PC-9 (cell line): ENCODE data around the gene CYFIP1. TPM values are rescaled to one million over a fixed set of nuclear protein-coding genes. Genes with fewer than 3 reads are reported as not detected.

Experiments
- BruUV-seq: library from RNA; stranded (reverse); fragments of 400-500 nt; replicated peaks from 2 replicates; lab custom pipeline; 2021; lab: Mats Ljungman, UMichigan
- CTCF ChIA-PET: fragments of 300-600 bp; sonication (Branson Sonifier 250); formaldehyde crosslinking; loops from one replicate; lab custom pipeline; 2022; ENCODE audit warnings: antibody characterized with exemption; lab: Charles Lee
- POLR2A ChIA-PET: fragments of 300-600 bp; sonication (Branson Sonifier 250); formaldehyde crosslinking; loops from one replicate; lab custom pipeline; 2022; ENCODE audit warnings: antibody characterized with exemption; ENCODE audit not compliant: unreplicated experiment; lab: Charles Lee
- DNase-seq, 2 experiments: peaks; one replicate each; pipeline versions ENCODE4 v3.0.0 to v3.0.0-alpha.2; 2015 to 2022; ENCODE audit warnings: mixed read lengths in 1 of 2
- H2AFZ ChIP-seq: fragments of 200-600 bp; sonication (generic); 2 replicates; pipeline ENCODE4 v1.8.1; 2017; ENCODE audit warnings: antibody characterized with exemption
- H3F3A ChIP-seq: fragments of 200-600 bp; sonication (generic); 2 replicates; pipeline ENCODE4 v1.8.1; 2017; ENCODE audit warnings: antibody characterized with exemption, mild to moderate bottlenecking, low read depth; ENCODE audit not compliant: insufficient read depth
- H3K27ac ChIP-seq: fragments of 200-600 bp; sonication (generic); 2 replicates; pipeline ENCODE4 v1.6.1; 2016; ENCODE audit warnings: mixed run types
- H3K27me3 ChIP-seq: fragments of 200-600 bp; sonication (generic); 2 replicates; pipeline ENCODE4 v1.6.1; 2016; ENCODE audit warnings: low read depth, mixed run types; ENCODE audit not compliant: insufficient read depth
- H3K36me3 ChIP-seq: fragments of 200-600 bp; sonication (generic); 2 replicates; pipeline ENCODE4 v1.6.1; 2016; ENCODE audit warnings: low read depth, mixed run types
- H3K4me1 ChIP-seq: fragments of 200-600 bp; sonication (generic); replicated peaks from 2 replicates; pipeline ENCODE4 v1.6.1; 2016; ENCODE audit warnings: mixed run types; ENCODE audit not compliant: insufficient read depth
- H3K4me2 ChIP-seq: fragments of 200-600 bp; sonication (generic); 2 replicates; pipeline ENCODE4 v1.6.1; 2017; ENCODE audit warnings: mixed run types
- H3K4me3 ChIP-seq: fragments of 200-600 bp; sonication (generic); 2 replicates; pipeline ENCODE4 v1.6.1; 2016; ENCODE audit warnings: mixed run types
- H3K79me2 ChIP-seq: fragments of 200-600 bp; sonication (generic); 2 replicates; pipeline ENCODE4 v1.6.1; 2017; ENCODE audit warnings: low read depth, mixed run types
- H3K9me2 ChIP-seq: fragments of 200-600 bp; sonication (generic); 2 replicates; pipeline ENCODE4 v1.8.1; 2017; ENCODE audit warnings: mild to moderate bottlenecking; ENCODE audit not compliant: insufficient read depth
- H3K9me3 ChIP-seq: fragments of 200-600 bp; sonication (generic); 2 replicates; pipeline ENCODE4 v1.8.1; 2016; ENCODE audit warnings: low read depth; ENCODE audit not compliant: insufficient read depth
- H4K20me1 ChIP-seq: fragments of 200-600 bp; sonication (generic); 2 replicates; pipeline ENCODE4 v1.8.1; 2017; ENCODE audit not compliant: insufficient read depth
- EZH2 ChIP-seq: fragments of 200-600 bp; sonication (generic); IDR thresholded peaks from 2 replicates; pipeline ENCODE4 v1.8.0; 2017; ENCODE audit warnings: antibody characterized with exemption, low read depth
- intact Hi-C: fragments of 100-400 bp; cut with micrococcal nuclease; formaldehyde crosslinking; loops from one replicate; pipeline ENCODE4 v1.10.0; 2022; ENCODE audit not compliant: unreplicated experiment
- total RNA-seq: library from RNA; stranded (reverse); gene quantifications from 2 replicates; pipeline ENCODE4 v1.2.3, GENCODE V29; 2021
- TF ChIP-seq, protein P1 (sequence below): fragments of 200-600 bp; sonication (generic); conservative IDR thresholded peaks from 2 replicates; pipeline ENCODE4 v1.6.1; 2017; ENCODE audit warnings: mixed run types, antibody characterized with exemption, mild to moderate bottlenecking, moderate library complexity

CYFIP1 gene
- total RNA-seq, 1 experiment from 2014 or later, result 114 TPM

DNA sequence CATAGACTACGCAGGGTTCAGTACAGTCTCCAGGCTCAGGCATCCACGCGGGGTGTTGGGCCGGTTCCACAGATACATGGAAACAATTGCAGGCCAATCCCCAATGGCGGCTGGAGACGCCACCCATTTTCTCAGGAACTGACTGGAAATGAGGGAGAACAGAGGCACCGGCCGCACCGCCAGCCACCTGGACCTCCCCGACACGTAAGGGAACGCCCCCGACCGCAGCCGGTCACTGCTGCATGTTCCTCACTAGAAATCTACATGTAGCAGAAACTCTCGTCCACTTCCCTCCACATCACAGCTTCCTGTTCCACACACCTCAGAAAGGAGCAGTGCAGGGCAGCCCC, 29.2 kb downstream of the CYFIP1 start:
- Histone ChIP-seq H3K36me3 (no peaks in the 10 kb centered on the region), H3K9me2 (no peaks in the 10 kb centered on the region), H3K27me3 (no peaks in the 10 kb centered on the region), H3K9me3 (no peaks in the 10 kb centered on the region), H4K20me1 (no peaks in the 10 kb centered on the region; the same call in 1 of the 2 replicates), H3K4me2 (no peak overlapping the region), H3F3A (no peaks in the 10 kb centered on the region), H2AFZ (no peak overlapping the region), H3K4me3 (no peak overlapping the region), H3K27ac (no peak overlapping the region), H3K79me2 (peaks cover 16% of the 10 kb centered on the region; the same call in 1 of the 2 replicates), H3K4me1 (no peaks in the 10 kb centered on the region)
- intact Hi-C loops, result no loop called here
- no peak for DNase-seq
- CTCF ChIA-PET, result no interaction called here
- BruUV-seq, result no TSS peak
- TF ChIP-seq EZH2, result no peak
- TF ChIP-seq, protein P1, sequence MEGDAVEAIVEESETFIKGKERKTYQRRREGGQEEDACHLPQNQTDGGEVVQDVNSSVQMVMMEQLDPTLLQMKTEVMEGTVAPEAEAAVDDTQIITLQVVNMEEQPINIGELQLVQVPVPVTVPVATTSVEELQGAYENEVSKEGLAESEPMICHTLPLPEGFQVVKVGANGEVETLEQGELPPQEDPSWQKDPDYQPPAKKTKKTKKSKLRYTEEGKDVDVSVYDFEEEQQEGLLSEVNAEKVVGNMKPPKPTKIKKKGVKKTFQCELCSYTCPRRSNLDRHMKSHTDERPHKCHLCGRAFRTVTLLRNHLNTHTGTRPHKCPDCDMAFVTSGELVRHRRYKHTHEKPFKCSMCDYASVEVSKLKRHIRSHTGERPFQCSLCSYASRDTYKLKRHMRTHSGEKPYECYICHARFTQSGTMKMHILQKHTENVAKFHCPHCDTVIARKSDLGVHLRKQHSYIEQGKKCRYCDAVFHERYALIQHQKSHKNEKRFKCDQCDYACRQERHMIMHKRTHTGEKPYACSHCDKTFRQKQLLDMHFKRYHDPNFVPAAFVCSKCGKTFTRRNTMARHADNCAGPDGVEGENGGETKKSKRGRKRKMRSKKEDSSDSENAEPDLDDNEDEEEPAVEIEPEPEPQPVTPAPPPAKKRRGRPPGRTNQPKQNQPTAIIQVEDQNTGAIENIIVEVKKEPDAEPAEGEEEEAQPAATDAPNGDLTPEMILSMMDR, result no peak
- POLR2A ChIA-PET, result no interaction called here

DNA sequence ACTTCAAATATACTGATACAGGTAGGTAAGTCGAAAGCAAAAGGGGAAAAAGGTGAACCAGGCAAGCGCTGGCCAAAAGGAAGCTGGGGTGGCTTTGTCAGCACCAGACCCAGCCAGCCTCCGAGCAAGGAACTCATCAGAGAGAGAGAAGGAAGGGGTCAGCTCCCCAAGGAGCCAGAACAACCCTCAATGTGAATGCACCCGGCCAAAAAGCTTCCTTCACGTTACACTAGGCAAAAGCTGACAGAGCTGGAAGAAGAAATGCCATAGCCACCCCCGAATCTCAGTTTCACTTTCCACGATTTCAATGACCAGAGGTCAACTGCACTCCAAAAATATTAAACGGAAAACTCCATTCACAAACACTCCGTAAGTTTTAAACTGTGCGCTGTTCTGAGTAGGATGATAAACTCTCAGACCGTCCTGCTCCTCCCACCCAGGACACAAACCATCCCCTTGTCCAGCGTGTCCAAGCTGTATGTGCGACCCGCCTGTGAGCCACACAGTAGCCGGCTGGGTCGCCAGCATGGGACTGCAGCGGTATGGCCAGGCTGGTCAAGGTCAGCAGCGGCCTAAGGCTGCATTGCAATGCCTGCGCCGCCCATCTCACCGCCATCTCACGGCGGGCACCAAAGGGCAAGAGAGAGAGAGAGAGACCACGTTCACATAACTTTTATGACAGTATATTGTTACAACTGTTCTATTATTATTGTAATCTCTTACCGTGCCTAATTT, 29.7 kb downstream of the CYFIP1 start:
- intact Hi-C loops, result no loop called here
- H3K9me3 ChIP-seq, result no peaks in the 10 kb centered on the region
- POLR2A ChIA-PET, result no interaction called here
- no peak overlapping the region for H3K4me3 ChIP-seq
- H3K27ac ChIP-seq, result no peak overlapping the region
- peaks cover 16% of the 10 kb centered on the region; the same call in 1 of the 2 replicates for H3K79me2 ChIP-seq
- BruUV-seq, result no TSS peak
- no peaks in the 10 kb centered on the region for H3K27me3 ChIP-seq
- no peaks in the 10 kb centered on the region for H3K4me1 ChIP-seq
- CTCF ChIA-PET, result no interaction called here
- H2AFZ ChIP-seq, result no peak overlapping the region
- no peak for DNase-seq
- H3K9me2 ChIP-seq, result no peaks in the 10 kb centered on the region
- no peak overlapping the region for H3K4me2 ChIP-seq
- H3F3A ChIP-seq, result no peaks in the 10 kb centered on the region
- TF ChIP-seq, protein P1, result no peak
- TF ChIP-seq EZH2, result no peak
- no peaks in the 10 kb centered on the region for H3K36me3 ChIP-seq
- H4K20me1 ChIP-seq, result no peaks in the 10 kb centered on the region; the same call in 1 of the 2 replicates

DNA sequence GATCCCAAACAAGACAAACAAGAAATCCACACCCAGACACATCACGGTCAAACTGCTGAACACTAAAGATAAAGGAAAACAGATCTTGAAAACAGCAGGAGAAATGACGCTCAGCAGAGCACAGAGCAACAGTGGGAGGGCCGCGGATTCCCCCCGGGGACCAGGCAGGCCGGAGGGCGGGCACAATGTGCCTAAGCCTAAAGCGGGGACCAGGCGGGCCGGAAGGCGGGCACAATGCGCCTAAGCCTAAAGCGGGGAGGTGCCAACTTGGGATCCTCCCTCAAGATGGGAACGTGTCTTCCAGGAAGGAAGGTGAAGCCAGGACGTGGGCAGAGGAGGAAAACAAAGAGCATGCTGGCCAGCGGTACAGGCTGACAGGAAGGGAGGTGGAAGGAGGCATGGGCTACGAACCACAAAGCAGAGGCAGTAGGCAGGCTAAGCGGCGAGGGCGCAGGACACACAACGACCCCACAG, 31.1 kb downstream of the CYFIP1 start:
- no peaks in the 10 kb centered on the region for H3K9me3 ChIP-seq
- H3K4me1 ChIP-seq, result no peaks in the 10 kb centered on the region
- no peak overlapping the region for H3K4me2 ChIP-seq
- ChIA-PET CTCF (no interaction called here), POLR2A (no interaction called here)
- no peaks in the 10 kb centered on the region; the same call in 1 of the 2 replicates for H4K20me1 ChIP-seq
- no peaks in the 10 kb centered on the region for H3K36me3 ChIP-seq
- H3K9me2 ChIP-seq, result no peaks in the 10 kb centered on the region
- H3K4me3 ChIP-seq, result no peak overlapping the region
- intact Hi-C loops, result no loop called here
- no peak for TF ChIP-seq EZH2
- TF ChIP-seq, protein P1, result no peak
- DNase-seq, result no peak
- H3K27me3 ChIP-seq, result no peaks in the 10 kb centered on the region
- H3K79me2 ChIP-seq, result peaks cover 12% of the 10 kb centered on the region; the same call in 1 of the 2 replicates
- BruUV-seq, result no TSS peak
- no peak overlapping the region for H2AFZ ChIP-seq
- no peak overlapping the region for H3K27ac ChIP-seq
- no peaks in the 10 kb centered on the region for H3F3A ChIP-seq
